K562 (cell line): ENCODE results near the gene RTN4. TPM values are rescaled to one million over a fixed set of nuclear protein-coding genes. Genes with fewer than 3 reads are reported as not detected.

ENCODE experiments used
- ADNP ChIP-seq: fragments of 200-800 bp; sonication (Bioruptor generic); IDR thresholded peaks from 2 replicates; pipeline ENCODE4 v1.6.1; 2016; ENCODE audit warnings: missing genetic modification characterization, missing compliant biosample characterization
- BRCA1 ChIP-seq, 2 experiments: fragments of 450-650 bp in 1 of 2; sonication (generic) in 1 of 2; formaldehyde crosslinking in 1 of 2; IDR thresholded peaks; 2 replicates each; pipeline versions ENCODE4 v1.5.0 to v1.6.1; 2017 to 2020; ENCODE audit warnings: mild to moderate bottlenecking in 1 of 2, missing genetic modification reagents in 1 of 2
- CBFA2T2 ChIP-seq: fragments of 450-650 bp; conservative IDR thresholded peaks from 2 replicates; pipeline ENCODE4 v1.6.1; 2017; ENCODE audit warnings: mild to moderate bottlenecking
- CC2D1A ChIP-seq: fragments of 450-650 bp; IDR thresholded peaks from 2 replicates; pipeline ENCODE4 v1.6.1; 2017; ENCODE audit warnings: mild to moderate bottlenecking
- ESRRA ChIP-seq: fragments of 450-650 bp; IDR thresholded peaks from 2 replicates; pipeline ENCODE4 v1.6.1; 2014; ENCODE audit warnings: low read depth, mild to moderate bottlenecking, moderate library complexity, borderline replicate concordance
- ESRRB ChIP-seq: fragments of 250-450 bp; sonication (Bioruptor Pico); IDR thresholded peaks from 2 replicates; pipeline ENCODE4 v1.5.0; 2020; ENCODE audit warnings: mild to moderate bottlenecking, moderate library complexity, borderline replicate concordance
- FOS ChIP-seq: IDR thresholded peaks from 3 replicates; pipeline ENCODE4 v1.6.1; 2011; ENCODE audit not compliant: insufficient read length; ENCODE audit errors: extremely low read depth
- GATAD2B ChIP-seq: fragments of 450-650 bp; IDR thresholded peaks from 2 replicates; pipeline ENCODE4 v1.6.1; 2017; ENCODE audit warnings: mild to moderate bottlenecking, borderline replicate concordance
- HNRNPLL ChIP-seq: fragments of 200-400 bp; formaldehyde crosslinking; IDR thresholded peaks from 2 replicates; pipeline ENCODE4 v1.6.1; 2017; ENCODE audit warnings: low read length, low read depth, mild to moderate bottlenecking; ENCODE audit not compliant: poor library complexity, severe bottlenecking
- MAFK ChIP-seq: IDR thresholded peaks from 2 replicates; pipeline ENCODE4 v1.6.1; 2011; ENCODE audit warnings: low read length, improper control_type of control experiment
- NCOA2 ChIP-seq, 2 experiments: fragments of 450-650 bp; IDR thresholded peaks; 2 replicates each; pipeline ENCODE4 v1.6.1; 2018; ENCODE audit warnings: mild to moderate bottlenecking in 2 of 2, moderate library complexity in 1 of 2; ENCODE audit not compliant: partially characterized antibody in 2 of 2
- NONO ChIP-seq, 2 experiments: fragments of 200-400 bp in 1 of 2; fragments of 450-650 bp in 1 of 2; formaldehyde crosslinking in 1 of 2; IDR thresholded peaks; 2 replicates each; pipeline ENCODE4 v1.6.1; 2017; ENCODE audit warnings: low read depth in 2 of 2, mild to moderate bottlenecking in 2 of 2, moderate library complexity in 2 of 2, low read length in 1 of 2
- NR2C2 ChIP-seq, 2 experiments: fragments of 200-800 bp in 1 of 2; sonication (Bioruptor generic) in 1 of 2; sonication (generic) in 1 of 2; formaldehyde crosslinking in 1 of 2; IDR thresholded peaks; 2 replicates each; pipeline versions ENCODE4 v1.6.1 to v1.8.0; 2016 to 2022; ENCODE audit warnings: mild to moderate bottlenecking in 1 of 2, missing compliant biosample characterization in 1 of 2, missing genetic modification characterization in 1 of 2, missing genetic modification reagents in 1 of 2
- PML ChIP-seq: IDR thresholded peaks from 2 replicates; pipeline ENCODE4 v1.6.1; 2012; ENCODE audit warnings: low read length, inconsistent platforms
- RBM15 ChIP-seq: fragments of 200-400 bp; formaldehyde crosslinking; IDR thresholded peaks from 2 replicates; pipeline ENCODE4 v1.6.1; 2018; ENCODE audit warnings: mild to moderate bottlenecking, low read length, moderate library complexity; ENCODE audit not compliant: insufficient read depth
- TAF9B ChIP-seq: fragments of 450-650 bp; IDR thresholded peaks from 2 replicates; pipeline ENCODE4 v1.6.1; 2018; ENCODE audit warnings: mild to moderate bottlenecking; ENCODE audit not compliant: partially characterized antibody
- TSC22D4 ChIP-seq: fragments of 450-650 bp; IDR thresholded peaks from 2 replicates; pipeline ENCODE4 v1.6.1; 2016; ENCODE audit warnings: missing genetic modification characterization, missing biosample characterization, control low read depth
- ZBED1 ChIP-seq: IDR thresholded peaks from 2 replicates; pipeline ENCODE4 v1.6.1; 2014
- ZKSCAN8 ChIP-seq: fragments of 200-800 bp; sonication (Bioruptor generic); IDR thresholded peaks from 2 replicates; pipeline ENCODE4 v1.6.1; 2016; ENCODE audit warnings: missing genetic modification characterization, missing compliant biosample characterization
- ZNF121 ChIP-seq: sonication (generic); formaldehyde crosslinking; conservative IDR thresholded peaks from 2 replicates; pipeline ENCODE4 v1.8.0; 2022; ENCODE audit warnings: missing genetic modification reagents
- ZNF263 ChIP-seq: sonication (generic); formaldehyde crosslinking; IDR thresholded peaks from 2 replicates; pipeline ENCODE4 v1.8.0; 2022; ENCODE audit warnings: mild to moderate bottlenecking, missing genetic modification reagents, borderline replicate concordance
- ZNF274 ChIP-seq: IDR thresholded peaks from 2 replicates; pipeline ENCODE4 v1.6.1; 2011; ENCODE audit warnings: low read depth, mild to moderate bottlenecking, low read length, moderate library complexity, borderline replicate concordance
- ZNF584 ChIP-seq: fragments of 200-800 bp; sonication (Bioruptor generic); IDR thresholded peaks from 2 replicates; pipeline ENCODE4 v1.6.1; 2016; ENCODE audit warnings: low read depth, mild to moderate bottlenecking, missing genetic modification characterization, missing compliant biosample characterization
- polyA plus RNA-seq, 8 experiments: library from polyadenylated mRNA; depleted of rRNA in 4 of 8; stranded (reverse) in 5 of 8; unstranded in 3 of 8; fragments of >200 nt; fragmentation: Nextera tagmentation in 2 of 8; fragmentation: Illumina TruSeq in 1 of 8; extraction: Ambion mirVana in 2 of 8; extraction: Trizol in 1 of 8; gene quantifications; 2 replicates each; pipeline versions ENCODE4 v1.2.1 to v1.2.3, GENCODE V29; 2011 to 2014; ENCODE audit warnings: inconsistent platforms in 1 of 8, missing spikeins in 1 of 8
- total RNA-seq, 7 experiments: library from RNA; depleted of rRNA in 6 of 7; stranded (reverse); fragments of >200 nt in 6 of 7; fragmentation: Illumina TruSeq in 2 of 7; extraction: Trizol in 2 of 7; gene quantifications; 2 replicates each; pipeline versions ENCODE4 v1.2.1 to v1.2.3, GENCODE V29; 2011 to 2021; ENCODE audit warnings: low replicate concordance in 1 of 7
- TF ChIP-seq, protein P1 (sequence below): sonication (generic); IDR thresholded peaks from 2 replicates; pipeline ENCODE4 v1.6.1; 2016
- TF ChIP-seq, protein P2 (sequence below): fragments of 250-450 bp; sonication (Bioruptor Pico); IDR thresholded peaks from 2 replicates; pipeline ENCODE4 v1.4.0; 2020; ENCODE audit warnings: mild to moderate bottlenecking, moderate library complexity
- TF ChIP-seq, protein P3 (sequence below): fragments of 450-650 bp; conservative IDR thresholded peaks from 2 replicates; pipeline ENCODE4 v1.6.1; 2016; ENCODE audit warnings: missing genetic modification characterization, low read depth, mild to moderate bottlenecking, missing compliant biosample characterization, moderate library complexity

RTN4 gene
- total and polyA plus RNA-seq, 9 of the 15 experiments (the other 6 are each of a cell fraction or from before 2014, with no cell fraction given), result 73.0 to 248 (median 116) TPM

DNA sequence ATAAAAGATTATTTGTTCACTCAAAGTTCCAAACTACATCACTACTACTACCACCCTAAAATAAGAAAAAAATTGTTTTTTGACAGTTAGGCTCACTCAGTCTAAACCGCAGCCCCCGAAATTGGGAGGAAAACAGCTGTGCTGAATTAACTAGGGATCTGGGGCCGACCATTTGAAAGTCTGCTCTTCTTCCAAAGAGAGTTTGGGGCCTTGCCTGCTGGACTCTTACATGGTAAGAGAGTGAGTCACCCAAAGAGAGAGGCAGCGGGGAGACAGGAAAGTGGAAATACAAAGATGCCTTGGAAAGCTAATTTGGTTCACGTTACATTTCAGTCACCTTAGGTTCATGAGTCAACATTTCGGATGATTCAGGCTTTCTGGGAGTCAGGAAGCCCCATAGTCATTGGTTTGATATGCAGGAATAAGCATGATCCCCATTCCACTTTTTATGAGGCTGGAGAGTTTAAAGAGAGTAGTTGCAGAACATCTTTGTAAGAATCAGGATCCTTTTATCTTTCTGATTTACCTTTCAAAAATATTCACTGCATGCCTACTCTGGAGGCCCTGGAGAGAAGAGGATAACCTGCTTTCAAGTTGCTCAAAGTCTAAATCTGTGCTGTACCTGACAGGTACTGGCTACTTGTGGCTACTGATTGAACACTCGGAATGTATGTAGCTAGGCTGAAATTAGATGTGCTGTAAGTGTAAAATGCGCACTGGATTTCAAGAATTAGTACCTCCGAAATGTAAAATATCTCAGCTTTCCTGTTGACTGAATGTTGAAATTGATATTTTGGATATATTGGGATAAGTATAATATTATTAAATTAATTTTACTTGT, 995 bp upstream of the RTN4 start (continued):
- TF ChIP-seq, protein P1, sequence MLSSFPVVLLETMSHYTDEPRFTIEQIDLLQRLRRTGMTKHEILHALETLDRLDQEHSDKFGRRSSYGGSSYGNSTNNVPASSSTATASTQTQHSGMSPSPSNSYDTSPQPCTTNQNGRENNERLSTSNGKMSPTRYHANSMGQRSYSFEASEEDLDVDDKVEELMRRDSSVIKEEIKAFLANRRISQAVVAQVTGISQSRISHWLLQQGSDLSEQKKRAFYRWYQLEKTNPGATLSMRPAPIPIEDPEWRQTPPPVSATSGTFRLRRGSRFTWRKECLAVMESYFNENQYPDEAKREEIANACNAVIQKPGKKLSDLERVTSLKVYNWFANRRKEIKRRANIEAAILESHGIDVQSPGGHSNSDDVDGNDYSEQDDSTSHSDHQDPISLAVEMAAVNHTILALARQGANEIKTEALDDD, result peak; percentile 75
- TF ChIP-seq ZNF263 (no peak), ZBED1 (no peak), GATAD2B (peak; percentile 52; the same call in 1 of the 2 replicates), PML (no peak), ZNF121 (CRISPR knock-in tag) (no peak), HNRNPLL (no peak), NCOA2 (IDR thresholded peaks at IDR 0.05; ENCODE audit: partially characterized antibody in 2 of 2) (no peak), TAF9B (peak; percentile 57), ESRRB (CRISPR knock-in tag) (no peak), ADNP (tag) (no peak), FOS (peak; percentile 53), NR2C2 (CRISPR knock-in tag; IDR thresholded peaks at IDR 0.05) (no peak), NR2C2 (tag; IDR thresholded peaks at IDR 0.05) (peak; percentile 45), BRCA1 (IDR thresholded peaks at IDR 0.05) (no peak), BRCA1 (CRISPR knock-in tag; IDR thresholded peaks at IDR 0.05) (no peak), CC2D1A (no peak), TSC22D4 (tag) (no peak), NONO (IDR thresholded peaks at IDR 0.05; ENCODE audit: low read depth in 2 of 2, low read length in 1 of 2) (no peak), ESRRA (no peak), ZNF274 (no peak), MAFK (peak; percentile 73; the same call in 1 of the 2 replicates), ZKSCAN8 (CRISPR knock-in tag) (no peak), RBM15 (no peak), CBFA2T2 (no peak), ZNF584 (no peak)
- TF ChIP-seq, protein P2, sequence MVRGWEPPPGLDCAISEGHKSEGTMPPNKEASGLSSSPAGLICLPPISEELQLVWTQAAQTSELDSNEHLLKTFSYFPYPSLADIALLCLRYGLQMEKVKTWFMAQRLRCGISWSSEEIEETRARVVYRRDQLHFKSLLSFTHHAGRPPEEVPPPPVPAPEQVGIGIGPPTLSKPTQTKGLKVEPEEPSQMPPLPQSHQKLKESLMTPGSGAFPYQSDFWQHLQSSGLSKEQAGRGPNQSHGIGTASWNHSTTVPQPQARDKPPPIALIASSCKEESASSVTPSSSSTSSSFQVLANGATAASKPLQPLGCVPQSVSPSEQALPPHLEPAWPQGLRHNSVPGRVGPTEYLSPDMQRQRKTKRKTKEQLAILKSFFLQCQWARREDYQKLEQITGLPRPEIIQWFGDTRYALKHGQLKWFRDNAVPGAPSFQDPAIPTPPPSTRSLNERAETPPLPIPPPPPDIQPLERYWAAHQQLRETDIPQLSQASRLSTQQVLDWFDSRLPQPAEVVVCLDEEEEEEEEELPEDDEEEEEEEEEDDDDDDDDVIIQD (CRISPR knock-in tag), result no peak
- TF ChIP-seq, protein P3, sequence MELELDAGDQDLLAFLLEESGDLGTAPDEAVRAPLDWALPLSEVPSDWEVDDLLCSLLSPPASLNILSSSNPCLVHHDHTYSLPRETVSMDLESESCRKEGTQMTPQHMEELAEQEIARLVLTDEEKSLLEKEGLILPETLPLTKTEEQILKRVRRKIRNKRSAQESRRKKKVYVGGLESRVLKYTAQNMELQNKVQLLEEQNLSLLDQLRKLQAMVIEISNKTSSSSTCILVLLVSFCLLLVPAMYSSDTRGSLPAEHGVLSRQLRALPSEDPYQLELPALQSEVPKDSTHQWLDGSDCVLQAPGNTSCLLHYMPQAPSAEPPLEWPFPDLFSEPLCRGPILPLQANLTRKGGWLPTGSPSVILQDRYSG (tag), result no peak
